Femur (tissue), 1 donor: ENCODE measurements around the gene DMP1.
A peak's percentile ranks its signal among the peaks of the same experiment; 100 is the strongest.

ENCODE experiments used
- DNase-seq: peaks from one replicate; pipeline ENCODE4 v3.0.0-alpha.2; 2017

DMP1 gene, protein sequence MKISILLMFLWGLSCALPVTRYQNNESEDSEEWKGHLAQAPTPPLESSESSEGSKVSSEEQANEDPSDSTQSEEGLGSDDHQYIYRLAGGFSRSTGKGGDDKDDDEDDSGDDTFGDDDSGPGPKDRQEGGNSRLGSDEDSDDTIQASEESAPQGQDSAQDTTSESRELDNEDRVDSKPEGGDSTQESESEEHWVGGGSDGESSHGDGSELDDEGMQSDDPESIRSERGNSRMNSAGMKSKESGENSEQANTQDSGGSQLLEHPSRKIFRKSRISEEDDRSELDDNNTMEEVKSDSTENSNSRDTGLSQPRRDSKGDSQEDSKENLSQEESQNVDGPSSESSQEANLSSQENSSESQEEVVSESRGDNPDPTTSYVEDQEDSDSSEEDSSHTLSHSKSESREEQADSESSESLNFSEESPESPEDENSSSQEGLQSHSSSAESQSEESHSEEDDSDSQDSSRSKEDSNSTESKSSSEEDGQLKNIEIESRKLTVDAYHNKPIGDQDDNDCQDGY

DNA sequence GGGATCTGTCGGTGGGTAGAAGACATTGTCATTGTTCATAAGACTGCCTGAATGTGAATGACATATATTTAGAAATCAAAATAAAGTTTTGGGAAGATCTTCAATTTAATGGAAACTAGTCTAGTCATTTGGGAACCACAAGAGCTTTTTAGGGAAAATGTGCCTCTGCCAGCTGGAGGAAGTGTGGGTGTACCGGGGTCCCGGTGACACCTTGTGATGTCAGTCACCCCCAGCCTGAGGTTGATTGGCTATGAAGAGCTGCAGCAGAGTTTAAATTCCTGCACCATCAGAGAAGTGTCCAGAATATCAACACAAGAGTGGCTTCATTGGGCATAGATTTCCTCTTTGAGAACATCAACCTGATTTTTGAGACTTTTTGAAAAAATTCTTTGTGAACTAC lies at the start of gene DMP1:
Gene DMP1 (plus strand): TSS at position 301 of the 400 bp plus-strand sequence. CDS start 6,213 bp downstream, outside the sequence.
- no peak for DNase-seq

DNA sequence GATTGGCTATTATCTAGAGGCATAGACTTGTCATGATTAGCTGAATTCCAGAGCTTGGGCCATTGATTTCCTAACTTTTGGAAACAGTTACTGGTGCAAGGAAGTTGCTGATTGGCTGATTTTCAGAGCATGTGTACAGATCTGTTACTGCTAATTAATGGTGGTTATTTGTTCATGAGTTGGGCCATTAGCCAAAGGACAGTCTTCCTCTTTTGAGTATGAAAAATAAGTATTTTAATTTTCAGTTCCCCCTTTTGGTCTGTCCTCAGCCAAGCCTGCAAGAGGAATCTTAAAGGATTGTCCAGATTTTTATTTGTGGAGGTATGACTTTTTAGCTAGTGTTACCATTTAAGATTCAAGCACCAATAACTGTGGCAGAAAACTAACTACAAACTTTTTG lies 48.7 kb upstream of the DMP1 start:
- DNase-seq, result no peak

DNA sequence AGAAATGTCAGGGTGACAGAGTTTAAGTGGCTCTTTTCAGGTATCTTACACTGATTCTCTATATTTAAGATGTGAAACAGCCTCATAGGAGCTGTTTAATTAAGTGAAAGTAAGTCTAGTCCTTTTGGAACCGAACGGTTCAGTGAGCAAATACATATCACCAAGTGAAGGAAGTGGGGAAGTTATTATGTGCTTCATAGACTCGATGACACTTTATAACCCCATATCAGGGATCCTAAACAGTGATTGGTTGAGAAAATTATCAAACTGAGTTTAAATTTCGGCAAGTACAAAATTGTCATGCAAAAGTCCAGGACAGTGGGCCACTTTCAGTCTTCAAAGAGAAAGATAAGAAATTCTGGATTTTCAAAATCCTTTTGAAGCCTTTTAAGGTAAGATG lies 41.9 kb upstream of the DMP1 start, which contains the start of gene DSPP:
Gene DSPP (plus strand): TSS at position 301 of the 400 bp plus-strand sequence. CDS start 2,380 bp downstream, outside the sequence.
- no peak for DNase-seq

DNA sequence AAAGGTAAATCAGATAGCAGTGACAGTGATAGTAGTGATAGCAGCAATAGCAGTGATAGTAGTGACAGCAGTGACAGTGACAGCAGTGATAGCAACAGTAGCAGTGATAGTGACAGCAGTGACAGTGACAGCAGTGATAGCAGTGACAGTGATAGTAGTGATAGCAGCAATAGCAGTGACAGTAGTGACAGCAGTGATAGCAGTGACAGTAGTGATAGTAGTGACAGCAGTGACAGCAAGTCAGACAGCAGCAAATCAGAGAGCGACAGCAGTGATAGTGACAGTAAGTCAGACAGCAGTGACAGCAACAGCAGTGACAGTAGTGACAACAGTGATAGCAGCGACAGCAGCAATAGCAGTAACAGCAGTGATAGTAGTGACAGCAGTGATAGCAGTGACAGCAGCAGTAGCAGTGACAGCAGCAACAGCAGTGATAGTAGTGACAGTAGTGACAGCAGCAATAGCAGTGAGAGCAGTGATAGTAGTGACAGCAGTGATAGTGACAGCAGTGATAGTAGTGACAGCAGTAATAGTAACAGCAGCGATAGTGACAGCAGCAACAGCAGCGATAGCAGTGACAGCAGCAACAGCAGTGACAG lies 35.7 kb upstream of the DMP1 start:
- no peak for DNase-seq

DNA sequence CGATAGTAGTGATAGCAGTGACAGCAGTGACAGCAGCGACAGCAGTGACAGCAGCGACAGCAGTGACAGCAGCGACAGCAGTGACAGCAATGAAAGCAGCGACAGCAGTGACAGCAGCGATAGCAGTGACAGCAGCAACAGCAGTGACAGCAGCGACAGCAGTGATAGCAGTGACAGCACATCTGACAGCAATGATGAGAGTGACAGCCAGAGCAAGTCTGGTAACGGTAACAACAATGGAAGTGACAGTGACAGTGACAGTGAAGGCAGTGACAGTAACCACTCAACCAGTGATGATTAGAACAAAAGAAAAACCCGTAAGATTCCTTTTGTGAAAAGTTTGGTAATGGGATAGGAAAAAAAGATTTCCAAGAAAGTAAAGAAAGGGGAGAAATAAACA lies 33.8 kb upstream of the DMP1 start:
- DNase-seq, result no peak

DNA sequence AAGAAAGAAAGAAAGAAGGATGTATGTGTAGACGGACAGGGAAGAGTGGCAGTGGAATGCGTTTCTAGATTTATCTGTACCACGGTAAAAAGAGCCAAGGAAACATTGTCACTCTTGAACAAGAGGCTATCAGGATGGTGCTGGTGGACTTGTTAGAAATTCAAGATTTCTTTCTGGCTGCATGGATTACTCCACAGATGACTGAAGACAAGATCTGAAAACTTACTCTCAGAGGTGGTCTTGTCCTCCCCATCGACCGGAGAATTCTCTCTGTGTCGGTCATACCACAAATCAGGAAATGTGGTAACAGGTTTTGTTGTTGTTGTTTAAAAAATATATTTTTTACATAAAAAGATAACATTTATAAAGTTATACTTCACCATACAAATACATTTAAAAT lies 30.0 kb upstream of the DMP1 start:
- no peak for DNase-seq

DNA sequence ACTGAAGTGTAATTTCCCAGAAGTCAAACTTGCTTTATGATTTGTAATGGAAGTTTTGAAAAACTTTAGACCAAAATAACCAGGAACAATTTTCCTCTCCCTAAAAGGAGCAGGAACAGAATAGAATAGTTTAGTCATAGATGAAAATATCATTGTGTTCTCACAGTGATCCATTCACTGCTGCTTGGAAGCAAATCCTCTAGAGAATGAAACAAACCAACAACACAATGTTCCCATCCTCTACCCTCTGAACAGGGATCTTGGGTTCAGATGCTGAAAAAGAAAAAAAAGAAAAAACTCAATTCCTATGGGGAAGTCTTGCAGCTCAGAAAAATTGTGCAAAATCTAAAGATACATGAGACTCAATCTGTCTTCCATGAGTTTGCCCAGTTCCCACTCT lies 29.6 kb upstream of the DMP1 start:
- DNase-seq, result no peak

DNA sequence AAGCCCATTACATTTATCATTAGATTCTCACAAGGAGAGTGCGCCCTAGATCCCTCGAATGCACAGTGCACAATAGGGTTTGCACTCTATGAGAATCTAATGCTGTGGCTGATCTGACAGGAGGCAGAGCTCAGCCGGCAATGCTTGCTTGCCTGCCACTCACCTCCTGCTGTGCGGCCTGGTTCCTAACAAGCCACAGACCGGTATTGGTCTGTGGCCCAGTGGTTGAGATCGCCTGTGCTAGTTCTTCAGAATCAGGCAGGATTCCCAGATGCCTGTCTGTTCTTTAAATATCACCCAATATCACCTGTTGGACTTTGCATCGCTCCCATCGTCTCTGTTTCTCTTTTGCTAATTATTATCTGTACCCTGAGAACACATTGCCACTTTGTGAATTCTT lies 27.8 kb upstream of the DMP1 start:
- no peak for DNase-seq

DNA sequence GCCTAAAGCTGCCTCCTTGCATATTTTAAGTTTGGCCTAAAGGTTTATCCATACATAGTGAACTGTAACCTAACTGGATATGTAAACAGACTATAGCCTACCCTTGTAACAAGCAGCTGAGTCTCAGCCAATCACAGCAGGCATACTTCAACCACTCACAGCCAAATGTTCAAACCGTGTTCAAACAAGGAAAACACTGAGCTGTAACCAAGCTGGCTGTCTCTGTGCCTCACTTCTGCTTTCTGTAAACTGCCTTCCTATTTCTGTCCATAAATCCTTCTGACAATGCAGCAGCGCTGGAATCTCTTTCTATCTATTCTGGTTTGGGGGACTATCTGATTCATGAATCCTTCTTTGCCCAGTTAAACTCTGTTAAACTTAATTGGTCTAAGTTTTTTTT lies 25.4 kb upstream of the DMP1 start:
- DNase-seq, result no peak

DNA sequence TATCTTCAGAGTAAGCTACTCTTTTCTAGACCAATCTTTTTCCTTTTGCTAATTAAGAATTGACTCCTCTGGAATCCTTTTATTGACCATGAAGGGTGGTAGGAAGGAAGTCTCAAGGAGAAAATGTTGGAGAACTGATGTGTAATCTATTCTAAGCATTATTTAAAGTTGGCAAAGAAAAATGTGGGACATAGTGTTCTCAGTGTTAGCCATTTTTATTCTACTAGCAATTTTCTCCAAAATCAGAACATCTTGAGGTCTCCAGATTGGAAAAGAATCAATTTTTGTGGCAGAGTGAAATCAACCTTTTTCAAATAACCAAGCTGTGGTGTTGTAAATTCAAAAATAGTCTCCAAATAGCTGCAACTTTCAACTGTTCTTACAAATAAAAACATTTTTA lies 18.4 kb upstream of the DMP1 start:
- DNase-seq, result no peak

DNA sequence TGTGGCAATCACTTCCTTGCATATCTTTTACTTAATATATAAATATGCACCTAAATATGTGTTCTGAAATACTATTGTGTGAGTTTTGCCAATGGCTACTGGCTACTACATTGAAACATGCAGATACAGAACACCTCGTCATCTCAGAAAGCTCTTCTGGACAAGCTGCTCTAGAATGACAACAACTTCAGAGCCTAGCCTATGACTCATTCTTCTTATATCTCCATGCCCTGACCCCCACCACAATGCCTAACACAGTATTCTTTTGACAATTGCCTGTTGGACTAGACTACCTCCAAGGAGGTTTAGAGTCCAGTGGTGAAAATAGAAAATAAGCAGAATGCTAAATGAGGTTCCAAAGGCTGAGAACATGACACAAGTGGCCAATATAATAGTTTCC lies 17.6 kb upstream of the DMP1 start:
- no peak for DNase-seq

DNA sequence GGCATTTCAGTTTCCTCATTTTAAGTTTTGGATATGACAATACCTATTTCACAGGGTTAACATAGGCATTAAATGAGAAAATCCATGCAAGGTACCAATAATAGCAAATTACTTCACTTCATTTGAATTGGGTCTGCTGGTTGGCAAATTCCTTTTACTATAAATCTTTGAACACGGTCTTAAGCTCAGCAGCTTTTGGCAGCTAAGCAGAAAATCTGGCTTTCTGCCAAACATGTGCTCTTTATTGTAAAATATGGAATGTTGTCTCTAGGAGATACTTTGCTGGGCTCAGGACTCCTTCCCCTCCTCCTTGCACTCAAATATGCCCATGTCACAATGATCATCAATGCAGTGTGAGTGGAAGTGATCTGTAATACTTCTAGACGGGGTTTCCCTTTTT lies 16.8 kb upstream of the DMP1 start:
- DNase-seq, result peak; percentile 32

DNA sequence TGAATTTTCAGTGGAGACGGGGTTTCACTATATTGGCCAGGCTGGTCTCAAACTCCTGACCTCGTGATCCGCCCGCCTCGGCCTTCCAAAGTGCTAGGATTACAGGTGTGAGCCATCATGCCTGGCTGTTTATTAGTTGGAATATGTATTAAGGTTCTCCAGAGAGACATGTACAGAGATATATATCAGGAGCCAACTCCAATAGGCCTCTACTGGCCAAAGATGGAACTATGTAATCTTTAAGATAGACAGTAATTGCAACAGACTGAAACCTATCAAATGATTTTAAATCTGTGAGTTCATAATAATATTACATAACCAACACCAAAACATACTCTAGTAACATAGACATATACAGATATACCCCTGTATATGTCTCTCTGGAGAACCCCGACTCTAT lies 5.8 kb upstream of the DMP1 start:
- DNase-seq, result no peak

DNA sequence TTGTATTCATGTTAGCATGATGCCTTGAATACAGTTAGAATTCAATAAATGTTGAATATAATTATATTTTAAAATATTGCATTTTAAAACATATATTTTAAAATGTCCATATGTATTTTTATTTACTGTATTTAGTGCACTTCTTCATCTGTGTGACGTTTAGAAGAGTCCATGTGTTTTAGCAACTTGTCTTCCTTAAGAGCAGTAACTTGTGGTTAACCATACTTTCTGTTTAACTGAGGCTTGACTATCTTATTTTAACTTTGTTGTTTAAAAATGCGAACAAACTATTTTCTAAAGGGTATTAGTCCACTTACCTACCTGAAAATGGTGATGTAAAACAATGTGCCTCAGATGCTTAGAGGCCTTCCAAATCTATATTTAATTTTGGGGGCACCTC lies 858 bp downstream of the DMP1 start:
- DNase-seq, result no peak

DNA sequence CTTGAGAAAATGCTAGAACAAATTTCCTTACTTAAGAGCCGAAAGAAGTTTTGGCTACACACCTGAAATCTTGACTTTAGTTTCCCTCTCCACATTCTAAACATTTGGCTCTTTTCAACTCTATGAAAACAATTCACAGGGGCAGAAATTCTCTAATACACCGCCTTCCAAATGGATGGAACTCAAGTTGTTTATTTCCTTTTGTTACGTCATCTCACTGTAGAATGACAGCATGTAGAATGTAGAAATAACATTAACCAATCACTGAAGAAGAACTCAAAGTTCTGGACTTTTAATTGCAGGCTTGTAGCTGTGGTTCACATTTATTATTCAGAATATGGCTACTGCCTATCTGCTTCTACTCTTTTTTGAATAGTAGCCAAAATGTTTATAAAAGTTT lies 1.9 kb downstream of the DMP1 start:
- DNase-seq, result no peak

DNA sequence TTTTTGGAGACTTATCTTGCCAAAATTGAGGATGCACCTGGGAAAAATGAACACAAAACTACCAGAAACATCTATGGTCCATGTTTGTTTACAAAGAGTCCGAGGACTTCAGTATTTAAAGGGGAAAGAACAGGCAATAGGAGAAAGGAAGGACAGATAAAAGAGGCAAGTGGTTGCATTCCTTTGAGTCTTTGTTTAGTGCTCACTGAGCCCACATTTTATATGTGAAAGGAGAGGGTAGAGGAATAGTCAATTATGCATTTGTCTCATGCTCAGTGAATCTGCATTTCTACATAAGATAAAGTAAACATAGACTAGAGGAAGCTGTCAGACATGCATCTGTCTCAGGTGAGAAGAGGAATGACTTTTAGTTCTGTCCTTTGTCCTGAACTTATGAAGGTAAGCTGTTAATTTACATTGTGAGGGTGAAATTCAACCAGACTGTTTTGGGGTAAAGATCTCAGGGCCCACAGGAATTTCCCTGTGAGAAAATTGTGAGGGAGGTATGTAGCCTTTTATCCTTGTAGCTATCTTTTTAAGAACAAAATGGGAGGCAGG lies 4.5 kb downstream of the DMP1 start:
- DNase-seq, result no peak

DNA sequence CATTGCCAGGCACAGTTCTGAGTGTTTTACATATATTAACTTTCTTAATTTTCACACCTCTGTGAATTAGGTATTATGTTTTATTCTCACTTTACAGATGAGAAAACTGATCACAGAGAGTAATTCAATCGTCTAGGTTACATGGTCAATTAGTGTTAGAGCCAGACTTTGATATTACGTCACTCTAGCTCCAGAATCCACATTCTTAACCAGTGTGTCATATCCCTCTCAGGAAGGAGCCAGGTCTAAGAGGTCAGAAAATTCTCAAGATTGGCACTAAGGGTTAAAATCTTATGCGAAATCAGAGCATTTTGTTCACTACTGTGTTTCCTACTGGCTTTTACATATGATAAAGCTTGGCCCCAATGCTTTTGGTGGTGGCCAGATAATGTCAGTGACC lies 7.4 kb downstream of the DMP1 start:
- DNase-seq, result no peak

DNA sequence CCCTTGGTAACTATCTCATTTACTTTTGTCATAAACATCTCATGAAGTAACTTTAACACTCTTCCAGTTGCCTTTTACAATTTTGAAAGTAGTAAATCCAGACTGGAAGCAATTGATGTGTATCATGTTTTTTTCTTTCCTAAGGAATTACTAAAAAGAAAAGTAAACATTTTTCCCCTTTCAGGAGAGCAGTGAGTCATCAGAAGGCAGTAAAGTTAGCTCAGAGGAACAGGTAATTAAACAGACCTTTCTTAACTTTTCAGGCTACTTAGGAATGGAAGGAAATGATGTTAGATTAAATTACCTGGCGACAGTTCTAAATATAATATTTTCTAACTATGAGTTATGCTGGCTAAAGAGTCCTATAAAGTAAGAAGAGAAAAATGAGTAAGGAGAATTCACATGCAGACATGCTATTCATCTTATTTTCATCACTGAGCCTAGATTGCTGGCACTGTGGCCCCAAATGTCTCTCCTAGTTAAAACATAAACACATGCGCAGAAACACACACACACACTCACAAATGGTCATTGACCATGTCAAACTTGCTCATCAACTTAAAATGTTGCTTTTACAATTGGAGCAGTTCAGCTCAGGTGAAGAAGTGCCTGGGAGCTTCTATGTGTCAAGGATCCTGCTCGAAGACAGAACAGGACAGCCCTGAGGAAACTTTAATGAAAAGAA lies 9.3 kb downstream of the DMP1 start:
- no peak for DNase-seq

DNA sequence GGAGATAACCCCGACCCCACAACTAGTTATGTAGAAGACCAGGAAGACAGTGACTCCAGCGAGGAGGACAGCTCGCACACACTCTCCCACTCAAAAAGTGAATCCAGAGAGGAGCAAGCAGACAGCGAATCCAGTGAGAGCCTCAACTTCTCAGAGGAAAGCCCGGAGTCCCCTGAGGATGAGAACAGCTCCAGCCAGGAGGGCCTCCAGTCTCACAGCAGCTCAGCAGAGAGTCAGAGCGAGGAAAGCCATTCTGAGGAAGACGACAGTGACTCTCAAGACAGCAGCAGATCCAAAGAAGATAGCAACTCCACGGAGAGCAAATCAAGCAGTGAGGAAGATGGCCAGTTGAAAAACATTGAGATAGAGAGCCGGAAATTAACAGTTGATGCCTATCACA lies 12.8 kb downstream of the DMP1 start:
- no peak for DNase-seq

DNA sequence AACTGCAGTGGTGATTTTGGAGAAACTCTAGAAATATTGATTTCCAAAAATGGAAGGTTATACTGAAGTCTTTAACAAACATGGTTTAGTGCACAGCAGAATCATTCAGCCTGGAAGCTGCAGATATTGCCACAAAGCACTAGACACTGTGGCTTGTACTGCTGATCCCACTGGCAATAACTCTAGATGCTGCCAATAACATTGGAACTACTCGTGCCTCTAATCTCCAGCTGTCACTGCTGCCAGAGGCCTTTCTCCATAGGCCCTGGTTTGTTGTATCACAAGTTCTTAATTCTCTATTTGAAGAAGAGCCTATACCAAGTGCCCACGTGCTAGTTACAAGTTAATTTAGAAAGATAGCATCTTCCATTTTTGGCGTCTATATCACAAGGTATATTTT lies 19.3 kb downstream of the DMP1 start:
- DNase-seq, result no peak

DNA sequence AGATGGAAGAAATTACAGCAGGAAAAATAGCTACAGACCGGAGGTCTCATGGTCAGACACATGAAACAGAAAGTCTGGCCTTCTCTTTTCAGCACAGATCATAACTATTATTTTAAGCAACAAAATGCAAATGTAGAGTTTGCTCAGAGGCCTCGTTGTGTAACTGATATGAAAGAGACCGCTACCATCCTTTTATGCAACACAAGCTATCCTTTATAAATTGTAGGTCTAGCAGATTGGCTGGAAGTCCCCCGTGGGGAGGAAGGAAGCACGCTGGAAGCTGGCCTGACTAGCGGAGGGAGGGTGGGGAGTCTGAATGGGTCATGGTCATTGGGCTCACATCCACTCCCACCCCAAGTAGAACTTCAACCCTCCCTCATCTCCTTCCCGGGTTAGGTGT lies 27.7 kb downstream of the DMP1 start:
- peak; percentile 48 for DNase-seq

DNA sequence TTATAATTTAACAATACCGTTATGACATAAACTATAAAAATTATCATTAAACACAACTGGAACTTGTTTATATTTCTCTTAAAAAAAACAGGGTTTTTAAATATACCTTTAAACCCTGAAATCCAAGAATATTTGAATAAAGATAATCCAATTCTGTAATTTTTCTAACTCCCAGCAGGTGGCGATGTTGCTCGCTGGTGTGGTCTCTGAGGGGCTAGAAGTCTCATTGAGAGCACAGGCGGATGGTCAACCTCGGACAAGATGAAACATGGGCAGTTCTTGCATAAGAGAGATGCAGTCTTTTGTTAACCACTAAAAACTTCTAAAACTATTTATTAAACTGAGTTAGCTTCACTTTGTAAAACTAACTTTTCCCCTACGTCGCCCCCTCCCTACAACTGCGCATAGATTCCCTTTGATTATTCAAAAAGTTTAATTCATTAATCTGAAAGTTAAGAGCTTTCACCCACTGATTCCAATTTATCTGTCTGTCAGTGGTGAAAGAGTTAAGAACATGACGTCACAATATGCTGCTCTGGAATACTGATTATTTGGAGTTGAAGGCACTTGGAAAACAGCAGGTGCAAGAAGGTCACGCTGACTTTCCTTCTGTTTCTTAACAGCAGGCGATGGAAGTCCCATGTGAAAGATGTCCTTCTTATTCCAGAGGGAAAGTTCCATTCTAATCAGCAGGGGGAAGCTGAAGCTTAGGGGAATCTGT lies 29.5 kb downstream of the DMP1 start:
- DNase-seq, result peak; percentile 77

DNA sequence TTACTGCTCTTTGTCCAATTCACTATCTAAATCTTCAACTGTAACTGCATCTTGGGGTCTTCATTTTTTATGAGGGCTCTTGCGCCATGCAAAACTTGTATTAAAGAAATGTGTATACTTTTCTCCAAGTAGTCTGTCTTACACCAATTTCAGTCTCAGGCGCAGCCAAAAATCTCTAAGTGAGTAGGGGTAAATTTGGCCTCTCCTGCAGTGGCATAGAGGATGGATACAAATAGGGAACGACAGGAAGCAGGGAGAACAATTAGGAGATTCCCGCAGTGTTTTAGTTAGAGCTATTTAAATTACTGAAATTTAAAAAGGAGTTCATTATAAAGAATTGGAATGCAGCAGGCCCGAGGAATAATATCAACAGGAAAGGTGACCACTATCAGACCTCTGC lies 30.2 kb downstream of the DMP1 start:
- no peak for DNase-seq
